ENCODE results near the gene TBCK. TPM values are rescaled to one million over a fixed set of nuclear protein-coding genes. Genes with fewer than 3 reads are reported as not detected.

TBCK gene
- polyA plus RNA-seq, 1 experiment, result 36.3 TPM

GRCh38 chr4:106358899-106359298 lies 42.9 kb upstream of the TBCK start:
- no peaks in the 10 kb centered on the region for H3K27me3 ChIP-seq (ENCODE audit: control insufficient read depth, insufficient read depth, low read length)
- ChIA-PET POLR2A (interaction anchor here (0.6 kb wide), 1 partner anchor 9 kb away, joined by 4 read pairs; no protein-coding TSS in a partner anchor), CTCF (no interaction called here)
- TF ChIP-seq CTCF (IDR thresholded peaks at IDR 0.05; ENCODE audit: insufficient read depth, low read depth, low read length), result no peak
- peak; percentile 59 for DNase-seq (ENCODE audit: low read depth)
- H3K4me3 ChIP-seq (ENCODE audit: low read depth, low read length), result no peak overlapping the region
- H3K36me3 ChIP-seq (ENCODE audit: control insufficient read depth, insufficient read depth, low read length), result no peaks in the 10 kb centered on the region

- DNase-seq (ENCODE audit: low read depth), result no peak
- Histone ChIP-seq H3K4me3 (ENCODE audit: low read depth, low read length) (no peak overlapping the region), H3K36me3 (ENCODE audit: control insufficient read depth, insufficient read depth, low read length) (no peaks in the 10 kb centered on the region; the same call in 1 of the 2 replicates), H3K27me3 (ENCODE audit: control insufficient read depth, insufficient read depth, low read length) (no peaks in the 10 kb centered on the region)
- ChIA-PET CTCF (no interaction called here), POLR2A (no interaction called here)
- TF ChIP-seq CTCF (IDR thresholded peaks at IDR 0.05; ENCODE audit: insufficient read depth, low read depth, low read length), result no peak
Observed at GRCh38 chr4:106355193-106355592, 39.2 kb upstream of the TBCK start.

GRCh38 chr4:106353786-106354185 lies 37.8 kb upstream of the TBCK start:
- CTCF ChIA-PET, result interaction anchor here (1.8 kb wide), 1 partner anchor 9 kb away, joined by 5 read pairs; no protein-coding TSS in a partner anchor
- DNase-seq (ENCODE audit: low read depth), result no peak
- H3K36me3 ChIP-seq (ENCODE audit: control insufficient read depth, insufficient read depth, low read length), result no peaks in the 10 kb centered on the region; the same call in 1 of the 2 replicates
- TF ChIP-seq CTCF (IDR thresholded peaks at IDR 0.05; ENCODE audit: insufficient read depth, low read depth, low read length), result no peak
- POLR2A ChIA-PET, result no interaction called here
- no peaks in the 10 kb centered on the region for H3K27me3 ChIP-seq (ENCODE audit: control insufficient read depth, insufficient read depth, low read length)
- H3K4me3 ChIP-seq (ENCODE audit: low read depth, low read length), result no peak overlapping the region

GRCh38 chr4:106351016-106351415 lies 35.0 kb upstream of the TBCK start:
- DNase-seq (ENCODE audit: low read depth), result no peak
- CTCF ChIA-PET, result no interaction called here
- no peak overlapping the region for H3K4me3 ChIP-seq (ENCODE audit: low read depth, low read length)
- H3K27me3 ChIP-seq (ENCODE audit: control insufficient read depth, insufficient read depth, low read length), result no peaks in the 10 kb centered on the region
- POLR2A ChIA-PET, result no interaction called here
- TF ChIP-seq CTCF (IDR thresholded peaks at IDR 0.05; ENCODE audit: insufficient read depth, low read depth, low read length), result no peak
- peaks cover 2% of the 10 kb centered on the region for H3K36me3 ChIP-seq (ENCODE audit: control insufficient read depth, insufficient read depth, low read length)

- ChIA-PET POLR2A (no interaction called here), CTCF (interaction anchor here (0.6 to 1.0 kb wide), 3 partner anchors 18 to 945 kb away, joined by 3 read pairs; no protein-coding TSS in a partner anchor)
- Histone ChIP-seq H3K4me3 (ENCODE audit: low read depth, low read length) (no peak overlapping the region), H3K27me3 (ENCODE audit: control insufficient read depth, insufficient read depth, low read length) (no peaks in the 10 kb centered on the region), H3K36me3 (ENCODE audit: control insufficient read depth, insufficient read depth, low read length) (peaks cover 2% of the 10 kb centered on the region)
- DNase-seq (ENCODE audit: low read depth), result no peak
- no peak for TF ChIP-seq CTCF (IDR thresholded peaks at IDR 0.05; ENCODE audit: insufficient read depth, low read depth, low read length)
Observed at GRCh38 chr4:106347167-106347566, 31.2 kb upstream of the TBCK start.

All from BJ (cell line).